Transverse colon (tissue), 4 donors: ENCODE measurements around the gene PHF20. TPM values are rescaled to one million over a fixed set of nuclear protein-coding genes. Genes with fewer than 3 reads are reported as not detected.
"Not testable (repeated sequence)": the region's sequence is repeated elsewhere in the genome, so short reads cannot be mapped to it uniquely, and the experiment has no call there.

ENCODE experiments used
- DNase-seq: peaks from one replicate; pipeline ENCODE4 v3.0.0-alpha.2; 2019
- H3K27ac ChIP-seq, 4 donors: fragments of 200-600 bp; sonication (generic); 2 replicates each; pipeline ENCODE4 v1.5.1; 2016 to 2018; ENCODE audit warnings: inconsistent platforms in 4 of 4
- H3K27me3 ChIP-seq: fragments of 200-600 bp; sonication (generic); 2 replicates; pipeline ENCODE4 v1.5.1; 2017; ENCODE audit warnings: inconsistent platforms
- H3K36me3 ChIP-seq, 4 donors: fragments of 200-600 bp; sonication (generic); 2 replicates each; pipeline ENCODE4 v1.5.1; 2017 to 2019; ENCODE audit warnings: inconsistent platforms in 4 of 4
- H3K4me1 ChIP-seq, 4 donors: fragments of 200-600 bp; sonication (generic); 2 replicates each; pipeline ENCODE4 v1.5.1; 2017 to 2020; ENCODE audit warnings: inconsistent platforms in 4 of 4
- H3K4me3 ChIP-seq, 4 donors: fragments of 200-600 bp; sonication (generic); 1 replicate in 1 of 4; 2 replicates in 3 of 4; pipeline versions ENCODE4 v1.5.1 to v1.6.1; 2017 to 2019; ENCODE audit warnings: inconsistent platforms in 4 of 4
- H3K9me3 ChIP-seq, 2 donors: fragments of 200-600 bp; sonication (generic); 2 replicates each; pipeline ENCODE4 v1.5.1; 2017 to 2019; ENCODE audit warnings: inconsistent platforms in 2 of 2
- EP300 ChIP-seq: sonication (generic); formaldehyde crosslinking; IDR thresholded peaks from one replicate; pipeline ENCODE4 v1.6.1; 2017; ENCODE audit warnings: antibody characterized with exemption, low read depth
- POLR2A ChIP-seq: fragments of 450-650 bp; IDR thresholded peaks from one replicate; pipeline ENCODE4 v1.6.1; 2016; ENCODE audit warnings: antibody characterized with exemption, mild to moderate bottlenecking, moderate library complexity
- POLR2AphosphoS5 ChIP-seq, 3 donors: sonication (generic); formaldehyde crosslinking; IDR thresholded peaks; one replicate each; pipeline ENCODE4 v1.6.1; 2016; ENCODE audit warnings: antibody characterized with exemption in 3 of 3
- WGBS, 2 donors: methylation state at CpG; one replicate each; pipeline ENCODE4 v1.1.5; 2018; ENCODE audit warnings: low coverage in 1 of 2; 5-methylcytosine and 5-hydroxymethylcytosine counted together
- in situ Hi-C, 4 donors: fragments of 200-750 bp; cut with MboI; loops; one replicate each; pipeline versions ENCODE4 v1.15.0 to v1.15.1; 2017; ENCODE audit warnings: low sequenced_read_pairs in 3 of 4, low pct_ligation_motif_present in 1 of 4, low pct_unique_long_range_greater_than_20kb in 1 of 4
- intact Hi-C: fragments of 100-400 bp; cut with DNase I; formaldehyde crosslinking; loops from one replicate; pipeline ENCODE4 v1.15.1; 2023; ENCODE audit warnings: low total_unique reads
- total RNA-seq, 4 donors: library from RNA; depleted of rRNA; stranded (reverse); fragments of >200 nt; gene quantifications; one replicate each; pipeline ENCODE4 v1.1.0, GENCODE V29; 2016
- TF ChIP-seq, protein P1 (sequence below), 5 experiments: fragments of 200-600 bp in 3 of 5; fragments of 450-650 bp in 2 of 5; sonication (generic) in 3 of 5; IDR thresholded peaks; 1 replicate in 2 of 5; 2 replicates in 3 of 5; pipeline ENCODE4 v1.5.1; 2016 to 2017; ENCODE audit warnings: antibody characterized with exemption in 5 of 5, inconsistent platforms in 3 of 5, mild to moderate bottlenecking in 2 of 5, moderate library complexity in 1 of 5

Gene PHF20
- total RNA-seq, 4 donors from 2014 or later: 20.6 to 88.6 (median 43.1) TPM

DNA sequence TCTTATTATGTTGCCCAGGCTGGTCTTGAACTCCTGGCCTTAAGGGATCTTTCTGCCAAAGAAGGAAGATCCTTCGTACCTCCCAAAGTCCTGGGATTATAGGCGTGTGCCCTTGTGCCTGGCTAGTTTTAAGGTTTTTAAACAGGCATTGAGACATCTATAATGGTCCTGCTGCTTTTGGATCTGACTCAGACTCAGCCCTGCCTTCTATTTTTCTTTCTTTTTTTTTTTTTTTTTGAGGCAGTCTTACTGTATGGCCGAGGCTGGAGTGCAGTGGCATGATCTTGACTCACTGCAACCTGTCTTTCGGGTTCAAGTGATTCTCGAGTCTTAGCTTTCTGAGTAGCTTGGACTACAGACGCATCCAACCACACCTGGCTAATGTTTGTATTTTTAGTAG lies 73.7 kb downstream of the PHF20 start:
- Histone ChIP-seq H3K27ac (no peak overlapping the region), H3K4me3 (no peak overlapping the region), H3K9me3 (peaks cover 0 to 5% of the 10 kb centered on the region in 2 donors), H3K27me3 (no peaks in the 10 kb centered on the region), H3K36me3 (peaks cover 0 to 18% (median 9%) of the 10 kb centered on the region in 4 donors), H3K4me1 (no peaks in the 10 kb centered on the region)
- intact Hi-C loops (no loop called here), in situ Hi-C loops (no loop called here)
- 97 to 100% methylated on average over 3 to 6 of the region's 6 CpGs for WGBS, 2 donors
- TF ChIP-seq EP300 (no peak), POLR2A (no peak), POLR2AphosphoS5 (IDR thresholded peaks at IDR 0.05) (no peak)
- TF ChIP-seq, protein P1, sequence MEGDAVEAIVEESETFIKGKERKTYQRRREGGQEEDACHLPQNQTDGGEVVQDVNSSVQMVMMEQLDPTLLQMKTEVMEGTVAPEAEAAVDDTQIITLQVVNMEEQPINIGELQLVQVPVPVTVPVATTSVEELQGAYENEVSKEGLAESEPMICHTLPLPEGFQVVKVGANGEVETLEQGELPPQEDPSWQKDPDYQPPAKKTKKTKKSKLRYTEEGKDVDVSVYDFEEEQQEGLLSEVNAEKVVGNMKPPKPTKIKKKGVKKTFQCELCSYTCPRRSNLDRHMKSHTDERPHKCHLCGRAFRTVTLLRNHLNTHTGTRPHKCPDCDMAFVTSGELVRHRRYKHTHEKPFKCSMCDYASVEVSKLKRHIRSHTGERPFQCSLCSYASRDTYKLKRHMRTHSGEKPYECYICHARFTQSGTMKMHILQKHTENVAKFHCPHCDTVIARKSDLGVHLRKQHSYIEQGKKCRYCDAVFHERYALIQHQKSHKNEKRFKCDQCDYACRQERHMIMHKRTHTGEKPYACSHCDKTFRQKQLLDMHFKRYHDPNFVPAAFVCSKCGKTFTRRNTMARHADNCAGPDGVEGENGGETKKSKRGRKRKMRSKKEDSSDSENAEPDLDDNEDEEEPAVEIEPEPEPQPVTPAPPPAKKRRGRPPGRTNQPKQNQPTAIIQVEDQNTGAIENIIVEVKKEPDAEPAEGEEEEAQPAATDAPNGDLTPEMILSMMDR (IDR thresholded peaks at IDR 0.05): no peak
- DNase-seq: no peak

DNA sequence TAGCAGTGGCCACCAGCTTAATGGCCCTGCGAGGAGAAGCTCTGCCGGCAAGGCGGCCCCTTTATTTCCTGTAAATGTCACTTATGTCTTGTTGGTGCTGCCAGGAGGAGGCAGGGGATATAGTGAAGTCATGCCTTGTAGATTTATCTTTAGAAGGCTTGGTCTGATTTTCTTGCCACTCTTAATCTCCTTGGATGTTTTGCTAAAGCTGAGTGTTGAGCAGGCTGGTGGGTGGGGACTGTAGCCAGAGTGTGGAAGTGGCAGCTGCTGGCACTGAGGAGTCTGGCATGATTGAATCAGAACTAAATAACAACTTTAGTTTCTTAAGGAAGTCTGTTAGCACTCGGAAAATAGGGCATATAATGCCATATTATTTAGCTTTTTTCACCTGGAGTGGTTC lies 77.9 kb downstream of the PHF20 start:
- WGBS, 2 donors: 73 to 88% methylated on average over 1 to 4 of the region's 4 CpGs
- TF ChIP-seq POLR2A (no peak), POLR2AphosphoS5 (IDR thresholded peaks at IDR 0.05) (no peak), EP300 (no peak)
- TF ChIP-seq, protein P1 (IDR thresholded peaks at IDR 0.05): no peak
- DNase-seq: no peak
- Histone ChIP-seq H3K4me1 (no peaks in the 10 kb centered on the region), H3K27me3 (no peaks in the 10 kb centered on the region), H3K4me3 (no peak overlapping the region), H3K9me3 (no peaks in the 10 kb centered on the region), H3K36me3 (peaks cover 0 to 13% (median 2%) of the 10 kb centered on the region in 4 donors), H3K27ac (no peak overlapping the region)
- intact Hi-C loops: no loop called here
- in situ Hi-C loops: no loop called here

DNA sequence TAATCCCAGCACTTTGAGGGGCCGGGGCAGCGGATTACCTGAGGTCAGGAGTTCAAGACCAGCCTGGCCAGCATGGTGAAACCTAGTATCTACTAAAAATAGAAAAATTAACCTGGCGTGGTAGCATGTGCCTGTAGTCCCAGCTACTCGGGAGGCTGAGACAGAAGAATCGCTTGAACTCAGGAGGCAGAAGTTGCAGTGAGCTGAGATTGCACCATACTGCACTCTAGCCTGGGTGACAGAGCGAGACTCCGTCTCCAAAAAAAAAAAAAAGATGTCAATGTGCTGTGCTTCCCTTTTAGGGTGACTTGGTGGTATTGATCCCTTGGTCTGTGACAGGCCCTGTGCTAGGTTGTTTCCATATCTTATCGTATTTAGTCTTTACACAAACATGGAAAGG lies 79.8 kb downstream of the PHF20 start:
- intact Hi-C loops: not testable (repeated sequence)

DNA sequence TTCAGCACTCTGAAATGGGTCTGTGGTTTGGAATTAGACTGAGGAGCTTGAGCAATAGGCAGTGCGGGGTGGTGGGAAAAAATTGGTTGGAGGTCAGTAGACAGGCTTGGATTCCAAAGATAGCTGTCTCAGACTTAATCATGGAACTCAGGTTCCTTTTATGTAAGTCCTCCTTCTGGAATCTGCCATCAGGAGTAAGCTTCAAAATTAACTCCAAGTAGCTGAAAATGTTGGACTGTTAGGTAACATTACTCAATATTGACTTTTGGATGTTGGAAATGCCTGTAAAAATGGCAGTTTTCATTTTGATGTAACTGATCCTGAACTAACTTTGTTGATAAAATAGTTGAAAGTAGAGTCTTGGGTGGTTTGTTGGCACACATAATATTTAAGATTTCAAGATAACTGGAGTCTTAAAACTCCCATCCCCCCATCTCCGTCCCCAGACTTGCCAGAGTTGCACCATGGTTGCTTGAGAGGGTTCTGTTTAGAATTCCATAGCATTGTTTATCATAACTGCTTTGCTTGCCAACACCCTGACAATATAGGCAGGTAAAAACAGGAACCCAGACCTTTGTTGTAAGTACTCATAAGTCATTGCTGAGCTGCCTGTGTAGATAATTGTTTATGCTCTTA lies 83.0 kb downstream of the PHF20 start:
- DNase-seq: no peak
- no peak overlapping the region for H3K27ac ChIP-seq
- H3K9me3 ChIP-seq: no peaks in the 10 kb centered on the region
- no peaks in the 10 kb centered on the region for H3K27me3 ChIP-seq
- peaks cover 0 to 13% (median 0%) of the 10 kb centered on the region in 4 donors for H3K36me3 ChIP-seq
- intact Hi-C loops: no loop called here
- H3K4me1 ChIP-seq: no peaks in the 10 kb centered on the region
- TF ChIP-seq POLR2A (no peak), EP300 (no peak), POLR2AphosphoS5 (IDR thresholded peaks at IDR 0.05) (no peak)
- TF ChIP-seq, protein P1 (IDR thresholded peaks at IDR 0.05): no peak
- no peak overlapping the region for H3K4me3 ChIP-seq
- in situ Hi-C loops: no loop called here
- WGBS, 2 donors: 94% methylated on average over 2 of the region's 2 CpGs; no CpG with 5 or more reads in 1 of the 2 donors

More for the DNA sequence above, 79.8 kb downstream of the PHF20 start:
- H3K27ac ChIP-seq, H3K9me3 ChIP-seq, in situ Hi-C loops, H3K4me1 ChIP-seq, H3K4me3 ChIP-seq, DNase-seq, H3K27me3 ChIP-seq: not testable (repeated sequence)
- H3K36me3 ChIP-seq: peaks cover 0 to 13% (median 0%) of the 10 kb centered on the region in 4 donors
- 91% methylated on average over 8 of the region's 8 CpGs; no CpG with 5 or more reads in 1 of the 2 donors for WGBS, 2 donors

DNA sequence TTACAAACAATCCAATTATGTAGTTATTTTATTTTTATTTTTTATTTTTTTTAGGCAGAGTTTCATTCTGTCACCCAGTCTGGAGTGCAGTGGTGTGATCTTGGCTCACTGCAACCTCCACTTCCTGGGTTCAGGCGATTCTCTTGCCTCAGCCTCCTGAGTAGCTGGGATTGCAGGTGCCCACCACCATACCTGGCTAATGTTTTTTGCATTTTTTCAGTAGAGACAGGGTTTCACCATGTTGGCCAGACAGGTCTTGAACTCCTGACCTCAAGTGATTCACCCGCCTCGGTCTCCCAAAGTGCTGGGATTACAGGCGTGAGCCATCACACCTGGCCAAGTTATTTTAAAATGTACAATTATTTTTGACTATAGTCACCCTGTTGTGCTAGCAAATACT lies 83.8 kb downstream of the PHF20 start:
- H3K4me3 ChIP-seq, DNase-seq, in situ Hi-C loops, intact Hi-C loops, H3K27me3 ChIP-seq, H3K4me1 ChIP-seq, H3K9me3 ChIP-seq, H3K27ac ChIP-seq: not testable (repeated sequence)
- 80 to 93% methylated on average over 1 to 4 of the region's 4 CpGs for WGBS, 2 donors
- peaks cover 0 to 13% (median 0%) of the 10 kb centered on the region in 4 donors for H3K36me3 ChIP-seq
